ENCODE measurements around the gene C17orf50.

The C17orf50 gene

DNA sequence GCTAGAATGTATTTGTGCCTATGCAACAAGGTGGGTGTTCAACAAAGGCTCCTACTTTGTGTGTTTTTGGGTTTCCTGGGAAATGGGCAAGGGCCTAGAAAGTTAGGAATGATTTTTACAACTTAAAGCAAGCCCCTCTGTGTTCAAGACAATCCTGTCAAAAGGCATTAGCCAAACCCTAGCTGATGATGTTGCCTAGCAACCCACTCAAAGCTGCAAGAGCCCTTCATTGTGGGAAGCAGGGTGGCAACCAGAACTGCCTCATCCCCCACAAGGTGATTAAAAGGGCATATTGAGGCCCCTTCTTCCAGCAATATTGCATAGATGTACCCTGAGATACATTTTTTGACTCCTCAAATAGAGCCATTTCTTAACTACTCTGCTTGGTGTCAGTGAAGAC lies 45.3 kb upstream of the C17orf50 start:
- no peaks in the 10 kb centered on the region for H3K27me3 ChIP-seq (ENCODE audit: control insufficient read depth, low read length)
- H3K4me3 ChIP-seq (ENCODE audit: low read length) = no peak overlapping the region
- no peaks in the 10 kb centered on the region for H3K79me2 ChIP-seq (ENCODE audit: control insufficient read depth, low read length)
- no peaks in the 10 kb centered on the region for H4K20me1 ChIP-seq (ENCODE audit: control insufficient read depth, insufficient read depth, low read depth, low read length)
- H3F3A ChIP-seq (ENCODE audit: control insufficient read depth, insufficient read depth) = no peaks in the 10 kb centered on the region
- H3K36me3 ChIP-seq (ENCODE audit: control insufficient read depth, low read length) = peaks cover 34% of the 10 kb centered on the region
- H3K9me3 ChIP-seq (ENCODE audit: control insufficient read depth, insufficient read depth, low read length) = no peaks in the 10 kb centered on the region
- no peaks in the 10 kb centered on the region for H3K9me2 ChIP-seq (replicated peaks; ENCODE audit: control insufficient read depth, low read length)
- TF ChIP-seq EZH2phosphoT487 (IDR thresholded peaks at IDR 0.05; ENCODE audit: borderline replicate concordance, low read length) = no peak
- TF ChIP-seq, protein P1, sequence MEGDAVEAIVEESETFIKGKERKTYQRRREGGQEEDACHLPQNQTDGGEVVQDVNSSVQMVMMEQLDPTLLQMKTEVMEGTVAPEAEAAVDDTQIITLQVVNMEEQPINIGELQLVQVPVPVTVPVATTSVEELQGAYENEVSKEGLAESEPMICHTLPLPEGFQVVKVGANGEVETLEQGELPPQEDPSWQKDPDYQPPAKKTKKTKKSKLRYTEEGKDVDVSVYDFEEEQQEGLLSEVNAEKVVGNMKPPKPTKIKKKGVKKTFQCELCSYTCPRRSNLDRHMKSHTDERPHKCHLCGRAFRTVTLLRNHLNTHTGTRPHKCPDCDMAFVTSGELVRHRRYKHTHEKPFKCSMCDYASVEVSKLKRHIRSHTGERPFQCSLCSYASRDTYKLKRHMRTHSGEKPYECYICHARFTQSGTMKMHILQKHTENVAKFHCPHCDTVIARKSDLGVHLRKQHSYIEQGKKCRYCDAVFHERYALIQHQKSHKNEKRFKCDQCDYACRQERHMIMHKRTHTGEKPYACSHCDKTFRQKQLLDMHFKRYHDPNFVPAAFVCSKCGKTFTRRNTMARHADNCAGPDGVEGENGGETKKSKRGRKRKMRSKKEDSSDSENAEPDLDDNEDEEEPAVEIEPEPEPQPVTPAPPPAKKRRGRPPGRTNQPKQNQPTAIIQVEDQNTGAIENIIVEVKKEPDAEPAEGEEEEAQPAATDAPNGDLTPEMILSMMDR (IDR thresholded peaks at IDR 0.05; ENCODE audit: low read depth, low read length, poor library complexity, severe bottlenecking) = no peak
- no peak overlapping the region for H3K4me2 ChIP-seq (ENCODE audit: low read length)
- H3K4me1 ChIP-seq (ENCODE audit: control insufficient read depth, low read length) = peaks cover 4% of the 10 kb centered on the region; the same call in 1 of the 2 replicates
- H3K27ac ChIP-seq (ENCODE audit: low read depth, low read length) = no peak overlapping the region

DNA sequence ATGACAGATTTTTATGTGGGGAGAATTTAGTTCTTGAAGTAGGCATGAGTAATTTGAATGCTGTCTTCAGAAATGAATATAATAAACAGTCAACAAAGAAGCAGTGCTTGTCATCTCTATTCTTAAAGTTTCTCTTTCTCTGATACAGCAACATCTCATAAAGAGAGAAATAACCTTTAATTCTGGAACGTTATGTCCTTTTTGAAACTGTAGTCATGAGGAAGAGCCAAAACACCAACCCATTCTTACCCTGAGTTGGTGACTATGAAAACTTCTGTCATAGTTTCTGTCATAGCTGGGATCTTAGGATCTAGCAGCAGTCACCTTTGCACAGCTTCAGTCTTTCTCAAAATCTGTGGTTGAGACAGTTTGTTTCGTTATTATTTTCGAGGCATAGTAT lies 44.5 kb upstream of the C17orf50 start:
- no peak for TF ChIP-seq EZH2phosphoT487 (IDR thresholded peaks at IDR 0.05; ENCODE audit: borderline replicate concordance, low read length)
- TF ChIP-seq, protein P1 (IDR thresholded peaks at IDR 0.05; ENCODE audit: low read depth, low read length, poor library complexity, severe bottlenecking) = no peak
- H3K4me3 ChIP-seq (ENCODE audit: low read length) = no peak overlapping the region
- H3K79me2 ChIP-seq (ENCODE audit: control insufficient read depth, low read length) = no peaks in the 10 kb centered on the region
- H3K9me3 ChIP-seq (ENCODE audit: control insufficient read depth, insufficient read depth, low read length) = no peaks in the 10 kb centered on the region
- H3F3A ChIP-seq (ENCODE audit: control insufficient read depth, insufficient read depth) = no peaks in the 10 kb centered on the region
- no peaks in the 10 kb centered on the region; the same call in 1 of the 2 replicates for H4K20me1 ChIP-seq (ENCODE audit: control insufficient read depth, insufficient read depth, low read depth, low read length)
- peaks cover 28% of the 10 kb centered on the region for H3K36me3 ChIP-seq (ENCODE audit: control insufficient read depth, low read length)
- peaks cover 4% of the 10 kb centered on the region; the same call in 1 of the 2 replicates for H3K4me1 ChIP-seq (ENCODE audit: control insufficient read depth, low read length)
- H3K27ac ChIP-seq (ENCODE audit: low read depth, low read length) = no peak overlapping the region
- no peaks in the 10 kb centered on the region for H3K27me3 ChIP-seq (ENCODE audit: control insufficient read depth, low read length)
- H3K4me2 ChIP-seq (ENCODE audit: low read length) = no peak overlapping the region
- no peaks in the 10 kb centered on the region for H3K9me2 ChIP-seq (replicated peaks; ENCODE audit: control insufficient read depth, low read length)

DNA sequence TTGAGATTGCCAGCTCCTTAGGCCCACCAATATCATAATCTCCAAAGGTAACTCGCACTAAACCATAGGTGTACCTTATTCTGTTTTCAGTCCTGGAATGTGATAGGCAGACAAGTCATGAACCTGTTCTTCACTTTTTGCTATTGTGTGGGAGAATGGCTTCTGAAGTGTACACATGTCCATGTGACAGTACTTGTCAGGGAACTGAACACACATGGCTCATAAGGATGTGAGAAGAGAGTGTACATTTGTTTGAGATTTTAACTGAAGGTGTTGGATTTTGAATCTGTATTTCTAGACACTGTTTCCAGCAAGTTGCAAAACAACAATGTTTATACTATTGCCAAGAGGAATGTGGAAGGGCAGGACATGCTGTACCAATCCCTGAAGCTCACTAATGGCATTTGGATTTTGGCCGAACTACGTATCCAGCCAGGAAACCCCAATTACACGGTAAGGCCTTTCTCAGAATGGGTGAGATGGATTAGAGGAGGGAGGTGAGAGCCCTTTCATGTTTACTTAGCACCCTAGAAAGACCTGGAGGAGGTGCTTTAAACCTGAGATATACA lies 43.7 kb upstream of the C17orf50 start:
- H3K27me3 ChIP-seq (ENCODE audit: control insufficient read depth, low read length) = no peaks in the 10 kb centered on the region

More for the DNA sequence above, 43.7 kb upstream of the C17orf50 start:
- Histone ChIP-seq H3K36me3 (ENCODE audit: control insufficient read depth, low read length) (peaks cover 28% of the 10 kb centered on the region), H3K9me3 (ENCODE audit: control insufficient read depth, insufficient read depth, low read length) (no peaks in the 10 kb centered on the region), H4K20me1 (ENCODE audit: control insufficient read depth, insufficient read depth, low read depth, low read length) (no peaks in the 10 kb centered on the region; the same call in 1 of the 2 replicates), H3K27ac (ENCODE audit: low read depth, low read length) (no peak overlapping the region), H3K9me2 (replicated peaks; ENCODE audit: control insufficient read depth, low read length) (no peaks in the 10 kb centered on the region), H3K4me1 (ENCODE audit: control insufficient read depth, low read length) (peaks cover 4% of the 10 kb centered on the region; the same call in 1 of the 2 replicates), H3K4me3 (ENCODE audit: low read length) (no peak overlapping the region), H3K79me2 (ENCODE audit: control insufficient read depth, low read length) (no peaks in the 10 kb centered on the region), H3K4me2 (ENCODE audit: low read length) (no peak overlapping the region), H3F3A (ENCODE audit: control insufficient read depth, insufficient read depth) (no peaks in the 10 kb centered on the region)
- TF ChIP-seq, protein P1 (IDR thresholded peaks at IDR 0.05; ENCODE audit: low read depth, low read length, poor library complexity, severe bottlenecking) = no peak
- no peak for TF ChIP-seq EZH2phosphoT487 (IDR thresholded peaks at IDR 0.05; ENCODE audit: borderline replicate concordance, low read length)

All from DOHH2 (cell line).